IMR-90 (cell line): Measurements from ENCODE around the gene OR4S2. TPM values are rescaled to one million over a fixed set of nuclear protein-coding genes. Genes with fewer than 3 reads are reported as not detected.

Experiments
- ATAC-seq: fragments of 200-7000 bp; cut with Tn5 transposase; 2 replicates; pipeline ENCODE4 v1.9.1; 2020; ENCODE audit warnings: low read depth, mild to moderate bottlenecking, moderate library complexity
- BruUV-seq: library from RNA; stranded (reverse); fragments of 400-500 nt; replicated peaks from 2 replicates; lab custom pipeline; 2021; lab: Mats Ljungman, UMichigan
- CTCF ChIA-PET: fragments of 300-600 bp; formaldehyde crosslinking; extraction: SDS; loops from one replicate; lab custom pipeline; 2021; ENCODE audit warnings: antibody characterized with exemption; lab: Yijun Ruan, JAX
- POLR2A ChIA-PET: fragments of 300-600 bp; sonication (Branson Sonifier 250); formaldehyde crosslinking; loops from one replicate; lab custom pipeline; 2022; ENCODE audit warnings: antibody characterized with exemption; ENCODE audit not compliant: unreplicated experiment; lab: Charles Lee
- DNase-seq: peaks from one replicate; pipeline ENCODE4 v3.0.0; 2013
- H2AFZ ChIP-seq: replicated peaks from 2 replicates; pipeline ENCODE3; 2013; ENCODE audit warnings: low read length, mild to moderate bottlenecking; ENCODE audit not compliant: poor library complexity
- H2AK5ac ChIP-seq: 2 replicates; pipeline ENCODE4 v1.6.1; 2013; ENCODE audit warnings: low read depth, low read length, inconsistent platforms
- H2AK9ac ChIP-seq: replicated peaks from 2 replicates; pipeline ENCODE3; 2013; ENCODE audit warnings: mild to moderate bottlenecking, low read depth, low read length, moderate library complexity; ENCODE audit not compliant: poor library complexity
- H2BK120ac ChIP-seq: 2 replicates; pipeline ENCODE4 v1.6.1; 2013; ENCODE audit warnings: low read depth, low read length, inconsistent platforms
- H2BK15ac ChIP-seq: 3 replicates; pipeline ENCODE4 v1.6.1; 2013; ENCODE audit warnings: low read depth, low read length, inconsistent platforms
- H2BK20ac ChIP-seq: 2 replicates; pipeline ENCODE4 v1.6.1; 2013; ENCODE audit warnings: low read depth, mild to moderate bottlenecking, inconsistent platforms, low read length, moderate library complexity
- H2BK5ac ChIP-seq: 2 replicates; pipeline ENCODE4 v1.6.1; 2013; ENCODE audit warnings: mild to moderate bottlenecking, low read depth, low read length, inconsistent platforms; ENCODE audit not compliant: poor library complexity, severe bottlenecking
- H3K14ac ChIP-seq: replicated peaks from 2 replicates; pipeline ENCODE4 v1.6.1; 2013; ENCODE audit warnings: low read depth, low read length, inconsistent platforms
- H3K18ac ChIP-seq: 2 replicates; pipeline ENCODE4 v1.6.1; 2013; ENCODE audit warnings: low read depth, low read length, control low read depth
- H3K23ac ChIP-seq: 2 replicates; pipeline ENCODE4 v1.6.1; 2013; ENCODE audit warnings: low read depth, low read length, inconsistent platforms
- H3K27ac ChIP-seq: 2 replicates; pipeline ENCODE4 v1.5.1; 2013; ENCODE audit warnings: mild to moderate bottlenecking, control low read depth, low read length; ENCODE audit not compliant: insufficient read depth
- H3K27me3 ChIP-seq: 2 replicates; pipeline ENCODE4 v1.6.1; 2013; ENCODE audit warnings: low read length; ENCODE audit not compliant: control insufficient read depth, insufficient read depth
- H3K36me3 ChIP-seq: 2 replicates; pipeline ENCODE4 v1.6.1; 2013; ENCODE audit warnings: low read length, mixed read lengths; ENCODE audit not compliant: control insufficient read depth, insufficient read depth
- H3K4ac ChIP-seq: 2 replicates; pipeline ENCODE4 v1.6.1; 2013; ENCODE audit warnings: low read depth, low read length, inconsistent platforms
- H3K4me1 ChIP-seq: 2 replicates; pipeline ENCODE4 v1.6.1; 2013; ENCODE audit warnings: low read length, mixed read lengths; ENCODE audit not compliant: control insufficient read depth, insufficient read depth
- H3K4me2 ChIP-seq: 2 replicates; pipeline ENCODE4 v1.6.1; 2013; ENCODE audit warnings: low read depth, mild to moderate bottlenecking, control low read depth, low read length, moderate library complexity
- H3K4me3 ChIP-seq: 2 replicates; pipeline ENCODE4 v1.5.1; 2013; ENCODE audit warnings: low read depth, mild to moderate bottlenecking, control low read depth, low read length, moderate library complexity; ENCODE audit not compliant: insufficient read depth
- H3K56ac ChIP-seq: 2 replicates; pipeline ENCODE4 v1.6.1; 2013; ENCODE audit warnings: low read length, inconsistent platforms; ENCODE audit not compliant: insufficient read depth; ENCODE audit errors: extremely low read depth
- H3K79me1 ChIP-seq, 2 experiments: 2 replicates each; pipeline ENCODE4 v1.6.1; 2013; ENCODE audit warnings: low read length in 2 of 2, inconsistent platforms in 1 of 2, low read depth in 1 of 2
- H3K9ac ChIP-seq: 2 replicates; pipeline ENCODE4 v1.6.1; 2013; ENCODE audit warnings: low read depth, low read length, control low read depth
- H3K9me1 ChIP-seq: 2 replicates; pipeline ENCODE4 v1.6.1; 2013; ENCODE audit warnings: low read length, inconsistent platforms; ENCODE audit not compliant: insufficient read depth
- H3K9me3 ChIP-seq: 2 replicates; pipeline ENCODE4 v1.6.1; 2013; ENCODE audit warnings: low read length; ENCODE audit not compliant: control insufficient read depth, insufficient read depth
- H4K20me1 ChIP-seq: 2 replicates; pipeline ENCODE4 v1.6.1; 2013; ENCODE audit warnings: low read length, inconsistent platforms; ENCODE audit not compliant: insufficient read depth
- H4K5ac ChIP-seq: 2 replicates; pipeline ENCODE4 v1.6.1; 2013; ENCODE audit warnings: mild to moderate bottlenecking, low read depth, low read length, control low read depth
- H4K8ac ChIP-seq, 2 experiments: 2 replicates each; pipeline ENCODE4 v1.6.1; 2013; ENCODE audit warnings: low read depth in 2 of 2, low read length in 2 of 2, control low read depth in 1 of 2, inconsistent platforms in 1 of 2
- H4K91ac ChIP-seq: 2 replicates; pipeline ENCODE4 v1.6.1; 2013; ENCODE audit warnings: low read depth, low read length, inconsistent platforms; ENCODE audit not compliant: insufficient read depth
- BHLHE40 ChIP-seq: fragments of 150-350 bp; IDR thresholded peaks from 2 replicates; pipeline ENCODE4 v1.6.1; 2016; ENCODE audit warnings: mild to moderate bottlenecking, low read depth, low read length
- CHD1 ChIP-seq: IDR thresholded peaks from 2 replicates; pipeline ENCODE4 v1.6.1; 2012; ENCODE audit warnings: low read depth, low read length, improper control_type of control experiment
- MAFK ChIP-seq: IDR thresholded peaks from 2 replicates; pipeline ENCODE4 v1.6.1; 2012; ENCODE audit warnings: low read depth, low read length, improper control_type of control experiment
- MAZ ChIP-seq: IDR thresholded peaks from 2 replicates; pipeline ENCODE4 v1.6.1; 2012; ENCODE audit warnings: low read depth, mild to moderate bottlenecking, low read length, improper control_type of control experiment, moderate library complexity, borderline replicate concordance
- POLR2A ChIP-seq: IDR thresholded peaks from 2 replicates; pipeline ENCODE4 v1.6.1; 2012; ENCODE audit warnings: mild to moderate bottlenecking, low read depth, low read length
- RFX5 ChIP-seq: IDR thresholded peaks from 2 replicates; pipeline ENCODE4 v1.8.0; 2012; ENCODE audit warnings: low read depth, mild to moderate bottlenecking, low read length, moderate library complexity
- USF2 ChIP-seq: fragments of 150-350 bp; IDR thresholded peaks from 2 replicates; pipeline ENCODE4 v1.6.1; 2017; ENCODE audit warnings: mild to moderate bottlenecking, antibody characterized with exemption, low read length, low read depth
- WGBS, 2 experiments: methylation state at CpG; one replicate each; pipeline versions ENCODE4 v1.1.5 to v1.1.7; 2013; ENCODE audit warnings: missing lambda C conversion rate in 2 of 2; ENCODE audit not compliant: insufficient read length in 1 of 2; ENCODE audit errors: extremely low coverage in 2 of 2; 5-methylcytosine and 5-hydroxymethylcytosine counted together
- dilution Hi-C: fragments of 300-500 bp; cut with HindIII; formaldehyde crosslinking; loops from one replicate; pipeline ENCODE4 v1.14.3; 2018; ENCODE audit warnings: low sequenced_read_pairs; ENCODE audit not compliant: unreplicated experiment
- in situ Hi-C: fragments of 300-500 bp; cut with MboI; formaldehyde crosslinking; loops from 3 replicates; pipeline ENCODE4 v1.14.3; 2019; ENCODE audit warnings: low sequenced_read_pairs, inconsistent platforms, mixed read lengths
- intact Hi-C: fragments of 100-400 bp; cut with micrococcal nuclease; formaldehyde crosslinking; loops from 2 replicates; pipeline ENCODE4 v1.10.0; 2022
- polyA plus RNA-seq, 3 experiments: library from polyadenylated mRNA; depleted of rRNA; stranded (reverse); fragments of >200 nt; gene quantifications; 2 replicates each; pipeline ENCODE4 v1.2.3, GENCODE V29; 2012; ENCODE audit warnings: low replicate concordance in 1 of 3
- total RNA-seq: library from RNA; depleted of rRNA; stranded (reverse); fragments of >200 nt; gene quantifications from 2 replicates; pipeline ENCODE4 v1.2.3, GENCODE V29; 2012

Gene OR4S2
- total and polyA plus RNA-seq, 2 of the 4 experiments (the other 2 are of a cell fraction) = not detected

DNA sequence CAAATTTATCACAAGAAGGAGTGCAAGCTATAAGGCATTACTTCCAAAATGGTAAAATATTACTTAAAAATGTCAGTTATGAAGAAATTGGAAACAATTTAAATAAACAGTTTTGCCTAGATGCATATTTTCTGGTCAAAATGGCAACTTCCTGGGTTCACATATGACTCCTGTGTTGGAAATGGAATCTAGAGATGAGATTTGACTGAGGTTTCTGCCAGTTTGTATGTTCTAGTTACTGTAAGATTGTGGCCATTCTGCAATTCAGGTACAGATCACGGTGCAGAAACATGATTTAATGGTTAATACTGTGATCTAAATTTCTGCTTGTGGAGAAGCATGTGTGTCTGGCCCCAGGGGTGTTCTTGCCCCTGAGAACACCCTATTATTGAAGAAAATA lies 10.5 kb downstream of the OR4S2 start:
- no peak overlapping the region for H3K4me2 ChIP-seq
- no peak overlapping the region for H3K27ac ChIP-seq
- ATAC-seq (no peak), DNase-seq (no peak)
- no peak overlapping the region for H3K18ac ChIP-seq
- H2BK15ac ChIP-seq = no peak overlapping the region
- no peak overlapping the region for H2AK5ac ChIP-seq
- H3K36me3 ChIP-seq = no peaks in the 10 kb centered on the region
- no peak overlapping the region for H4K5ac ChIP-seq
- intact Hi-C loops = no loop called here
- no peak overlapping the region for H3K4me3 ChIP-seq
- H2BK5ac ChIP-seq = no peak overlapping the region
- no peaks in the 10 kb centered on the region for H3K27me3 ChIP-seq
- POLR2A ChIA-PET = no interaction called here
- no peak overlapping the region for H2AFZ ChIP-seq
- in situ Hi-C loops = no loop called here
- peaks cover 5% of the 10 kb centered on the region; the same call in 1 of the 2 replicates for H3K9me3 ChIP-seq
- WGBS, 2 experiments = no CpG with 5 or more reads among the region's 1 CpG
- H2AK9ac ChIP-seq = no peak overlapping the region
- H2BK20ac ChIP-seq = no peak overlapping the region
- no peak overlapping the region for H3K4ac ChIP-seq
- H3K79me1 ChIP-seq = no peaks in the 10 kb centered on the region
- H4K91ac ChIP-seq = no peak overlapping the region
- no peaks in the 10 kb centered on the region for H4K20me1 ChIP-seq
- no peak overlapping the region for H3K14ac ChIP-seq
- H3K23ac ChIP-seq = no peak overlapping the region
- no peak overlapping the region for H3K9ac ChIP-seq
- CTCF ChIA-PET = no interaction called here
- H4K8ac ChIP-seq = no peak overlapping the region
- no peak for TF ChIP-seq MAZ
- no peak for TF ChIP-seq USF2
- no peak for TF ChIP-seq POLR2A
- no peak for TF ChIP-seq MAFK
- no peak for TF ChIP-seq CHD1
- TF ChIP-seq RFX5 = no peak
- TF ChIP-seq BHLHE40 = no peak
- H2BK120ac ChIP-seq = no peak overlapping the region
- no peak overlapping the region for H3K56ac ChIP-seq
- no peaks in the 10 kb centered on the region for H3K9me1 ChIP-seq
- dilution Hi-C loops = no loop called here
- BruUV-seq = no TSS peak
- H3K4me1 ChIP-seq = no peaks in the 10 kb centered on the region
